OCI-LY1 (cell line): ENCODE measurements around the gene LAIR2.

Experiments used
- CTCF ChIP-seq: fragments of 200-600 bp; sonication (generic), shearing (Covaris generic); IDR thresholded peaks from 2 replicates; pipeline ENCODE4 v1.5.1; 2017; ENCODE audit warnings: mild to moderate bottlenecking, antibody characterized with exemption, low read length, moderate library complexity, mixed read lengths
- EZH2 ChIP-seq: fragments of 200-600 bp; sonication (generic), shearing (Covaris generic); IDR thresholded peaks from 2 replicates; pipeline ENCODE4 v1.8.0; 2017; ENCODE audit warnings: borderline replicate concordance, mixed run types, mild to moderate bottlenecking, antibody characterized with exemption, low read length, moderate library complexity, mixed read lengths

- TF ChIP-seq CTCF (no peak), EZH2 (no peak)
Measured at GRCh38 chr19:54552913-54553310, 50.3 kb downstream of the LAIR2 start.
